Measurements from ENCODE around the gene PCED1A.

PCED1A gene

DNA sequence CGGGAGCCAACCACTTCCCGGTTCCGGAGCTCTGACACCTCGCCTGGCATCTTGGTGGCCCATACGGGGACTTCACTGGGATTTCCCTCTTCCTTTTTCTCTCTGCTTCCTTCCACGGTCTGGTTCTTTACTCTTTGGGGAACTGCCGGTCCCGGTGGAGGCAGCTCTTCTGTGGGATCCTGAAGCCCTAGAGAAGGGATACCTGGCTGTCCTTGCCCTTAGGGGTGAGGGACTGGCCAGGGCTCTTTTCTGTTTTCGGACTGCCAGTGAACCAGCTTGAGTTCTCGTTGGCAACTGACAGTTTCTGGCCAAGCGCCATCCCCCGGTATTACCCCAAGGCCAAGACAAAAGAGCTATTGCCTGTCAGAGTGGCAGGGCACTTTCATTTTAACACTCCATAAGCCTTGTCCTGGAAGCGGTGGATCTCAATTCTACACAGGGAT, 39.1 kb downstream of the PCED1A start:
- no peak for DNase-seq

DNA sequence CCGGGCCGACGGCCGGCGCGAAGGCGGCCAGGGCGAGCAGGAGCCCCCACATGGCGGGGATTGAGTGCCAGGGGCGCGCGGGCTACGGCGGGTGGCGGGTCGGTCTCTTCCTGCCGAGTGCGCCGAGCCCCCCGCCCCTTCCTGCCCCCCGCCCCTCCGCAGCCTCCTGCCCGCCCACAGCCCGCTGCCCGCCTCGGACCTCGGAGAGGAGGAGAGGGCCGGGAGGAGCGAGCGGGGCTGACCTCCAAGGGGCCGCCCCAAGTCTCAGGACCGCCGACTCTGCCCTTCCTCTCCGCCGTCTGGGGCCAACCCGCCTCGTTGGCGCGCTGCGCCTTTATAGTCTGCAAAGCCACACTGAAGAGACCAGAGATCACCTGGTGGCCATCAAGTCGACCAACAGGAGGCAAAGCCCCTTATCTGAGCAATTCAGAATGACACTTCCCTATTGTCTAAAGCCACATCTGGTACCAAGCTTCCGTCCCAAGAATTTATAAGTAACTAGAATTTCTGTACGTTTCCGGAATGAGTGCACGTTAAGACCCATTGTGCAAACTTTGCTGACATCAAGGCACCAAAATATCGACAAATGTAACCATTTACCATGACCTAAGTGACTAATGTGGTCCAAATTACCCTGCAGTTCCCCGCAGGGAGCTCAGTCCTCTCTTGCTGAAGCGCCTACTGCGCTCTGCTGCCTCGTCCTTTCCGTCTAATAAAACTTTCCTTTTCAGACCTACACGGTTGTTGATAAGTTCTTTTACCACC, 39.8 kb downstream of the PCED1A start, which contains the start of gene CPXM1:
Gene CPXM1 (minus strand): TSS at position 107 of the 765 bp plus-strand sequence. CDS start 55 bp downstream, at position 52.
- DNase-seq: no peak

DNA sequence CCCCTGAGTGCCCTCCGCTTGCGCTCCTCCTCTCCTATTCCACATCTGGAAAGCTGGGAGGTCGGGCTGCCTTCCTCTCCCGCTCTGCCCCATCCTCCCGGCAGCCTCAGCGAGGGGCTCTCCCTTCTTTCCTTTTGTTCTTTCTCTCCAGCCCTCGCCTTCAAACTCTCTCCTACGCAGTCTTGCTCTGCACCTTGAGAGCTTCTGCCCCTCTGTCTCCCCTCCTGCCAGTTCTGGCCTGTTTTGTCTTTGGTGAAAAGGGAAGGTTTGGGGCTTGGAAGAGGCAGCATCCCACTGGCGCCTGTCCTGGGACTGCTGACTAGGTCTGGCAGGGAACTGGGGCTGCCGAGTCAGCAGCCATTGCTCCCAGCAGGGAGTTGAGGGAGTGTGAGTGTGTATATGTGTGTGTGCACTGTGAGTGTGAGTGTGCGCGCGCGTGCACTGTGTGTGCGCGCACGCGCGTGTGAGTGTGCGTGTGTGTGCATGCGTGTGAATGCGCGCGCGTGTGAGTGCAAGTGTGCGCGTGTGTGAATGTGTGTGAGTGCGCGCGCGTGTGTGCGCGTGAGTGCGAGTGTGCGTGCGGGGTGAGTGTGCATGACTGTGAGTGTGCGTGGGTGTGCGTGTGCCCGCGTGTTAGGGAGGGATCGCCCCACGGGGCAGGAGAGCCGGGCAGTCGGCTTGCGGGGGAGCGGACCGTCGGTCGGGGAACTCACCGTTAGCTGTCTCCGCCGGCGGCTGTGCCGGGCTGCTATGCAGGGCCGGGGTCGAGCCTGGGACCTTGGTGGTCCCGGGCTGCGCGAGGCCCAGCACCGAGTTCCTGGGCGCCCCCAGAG, 40.6 kb downstream of the PCED1A start:
- DNase-seq: no peak

DNA sequence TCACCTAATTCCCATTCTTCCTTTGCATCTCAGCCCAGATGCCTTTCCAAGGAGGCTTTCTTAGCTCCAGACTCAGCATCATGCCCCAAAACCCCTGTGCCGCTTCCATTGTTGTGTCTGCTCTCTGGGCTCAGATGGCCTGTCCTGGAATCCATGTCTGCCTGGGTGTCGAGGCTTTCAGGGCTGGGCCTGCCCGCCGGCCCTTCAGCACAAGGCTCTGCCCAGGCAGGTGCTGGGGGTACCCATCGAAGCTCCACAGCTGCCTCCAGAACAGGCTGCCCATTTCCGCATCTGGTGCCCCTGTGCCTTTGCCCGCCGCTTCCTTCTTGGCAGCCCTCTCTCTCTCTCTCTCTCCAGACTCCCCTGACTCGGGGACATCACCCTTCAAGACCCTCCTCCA, 41.2 kb downstream of the PCED1A start:
- DNase-seq: no peak

DNA sequence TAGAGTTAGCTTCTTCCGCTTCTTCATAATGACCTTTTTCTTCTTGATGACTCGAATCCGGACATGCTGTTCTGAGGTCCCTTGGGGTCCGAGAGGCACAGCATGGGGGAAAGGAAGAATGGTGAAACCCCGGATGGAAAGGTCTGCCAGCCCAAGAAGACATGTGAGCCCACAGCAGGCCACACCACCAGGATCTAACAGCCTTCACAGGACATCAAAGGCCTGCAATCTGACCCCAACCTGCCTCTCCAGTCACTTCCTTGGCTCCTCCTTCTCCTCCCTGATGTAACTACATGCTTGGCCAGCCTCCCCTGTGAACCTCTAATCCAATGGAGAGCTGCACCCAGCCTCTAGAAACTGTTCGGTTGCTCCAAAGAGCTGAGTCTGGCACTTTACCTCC, 41.6 kb downstream of the PCED1A start:
- no peak for DNase-seq

DNA sequence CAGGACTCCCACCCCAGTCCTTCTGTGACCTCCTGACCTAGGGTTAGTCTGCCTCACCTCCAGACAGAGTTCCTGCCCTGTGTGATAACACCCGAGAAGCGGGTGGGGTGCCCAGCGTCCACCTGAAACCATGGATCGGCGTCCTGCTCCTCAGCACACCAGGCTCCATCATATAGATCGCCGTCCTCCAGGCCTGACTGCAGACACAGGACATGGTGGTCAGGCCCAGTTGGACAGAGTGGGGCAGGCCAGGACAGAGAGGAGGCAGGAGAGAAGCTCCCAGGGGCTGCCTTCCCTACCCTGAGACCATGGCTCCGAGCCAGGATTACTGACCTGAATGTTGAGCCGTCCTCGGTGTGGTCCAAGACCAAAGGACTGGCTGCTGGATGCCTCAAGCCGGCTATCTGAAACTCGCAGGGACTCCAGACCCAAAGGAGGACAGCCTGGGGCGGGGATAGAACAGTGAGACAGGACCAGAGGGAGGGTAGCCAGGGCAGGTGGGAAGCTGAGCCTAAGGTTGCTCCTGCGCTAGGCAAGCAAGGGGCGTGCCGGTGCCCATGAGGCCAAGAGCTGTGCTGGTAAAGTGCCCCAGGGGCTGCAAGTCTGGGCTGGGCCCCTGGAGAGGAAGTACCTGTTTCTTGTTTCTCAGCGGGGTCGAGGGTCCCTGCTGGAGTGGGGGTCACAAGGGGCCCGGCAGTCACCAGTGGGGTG, 42.2 kb downstream of the PCED1A start:
- DNase-seq: no peak

DNA sequence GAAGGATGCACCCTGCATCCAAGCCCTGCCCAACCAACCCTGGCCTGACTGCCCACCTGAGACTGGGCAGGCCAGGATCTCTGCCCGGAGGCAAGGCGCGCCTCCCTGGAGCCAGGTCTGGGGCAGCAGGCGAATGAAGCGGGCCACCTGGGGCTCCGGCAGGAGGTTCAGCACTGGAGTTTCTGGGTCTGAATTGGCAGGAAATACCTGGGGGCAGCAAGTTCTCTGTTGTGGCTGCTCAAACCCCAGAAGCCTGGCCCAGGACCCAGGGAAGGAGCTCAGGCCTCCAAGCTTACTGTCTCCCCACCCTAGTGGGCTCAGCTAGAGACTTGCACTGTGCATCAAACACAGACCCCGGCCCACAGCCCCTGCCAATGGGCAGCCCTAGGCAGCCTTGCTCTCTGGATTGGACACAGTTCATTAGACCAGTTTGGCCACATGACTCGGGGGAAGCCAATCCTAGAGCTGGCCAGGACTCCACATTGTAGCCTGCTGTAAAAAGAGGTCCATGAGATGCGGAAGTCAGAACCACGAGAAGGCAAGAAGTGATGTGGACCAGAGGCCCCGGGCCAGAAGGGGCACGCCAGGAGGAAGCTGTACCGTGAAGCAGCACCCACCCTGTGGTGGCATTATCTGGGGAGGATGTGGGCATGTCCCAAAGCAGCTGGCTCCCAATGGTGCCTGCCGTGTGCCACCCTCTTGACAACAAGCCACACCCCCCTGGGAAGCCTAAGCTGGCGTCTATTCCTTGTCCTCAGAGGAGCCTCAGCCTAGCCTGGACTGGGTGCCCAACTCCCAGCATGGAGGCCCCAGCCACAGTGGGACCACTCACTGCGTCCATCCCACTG, 43.1 kb downstream of the PCED1A start:
- no peak for DNase-seq

DNA sequence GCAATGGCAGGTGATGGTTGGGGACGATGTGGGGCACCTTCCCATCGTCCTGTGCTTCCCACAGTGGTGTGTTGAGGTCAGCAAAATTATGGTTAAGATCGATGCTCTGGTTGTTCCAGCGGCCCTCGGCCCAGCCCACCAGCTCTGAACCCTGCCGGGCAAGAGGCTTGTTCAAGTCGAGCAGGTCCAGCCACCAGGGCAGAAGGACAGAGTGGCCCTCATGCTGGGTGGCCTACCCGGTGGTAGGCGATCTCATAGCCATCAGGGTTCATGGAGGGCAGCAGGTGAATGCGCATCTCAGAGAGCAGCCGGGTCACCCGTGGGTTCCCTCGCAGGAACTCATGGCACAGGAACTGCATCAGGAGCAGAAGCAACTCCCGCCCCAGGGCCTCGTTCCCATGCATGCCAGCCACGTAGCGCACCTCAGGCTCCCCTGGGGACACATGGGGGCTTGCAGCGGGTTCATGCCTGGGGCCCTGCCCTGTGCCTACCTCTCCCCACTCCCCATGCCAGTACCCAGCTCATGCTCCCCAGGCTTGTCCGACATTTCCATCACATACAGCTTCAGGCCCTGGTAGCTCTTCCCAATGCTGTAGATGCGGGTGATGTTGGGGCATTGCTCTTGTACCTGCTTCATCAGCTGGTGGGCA, 44.3 kb downstream of the PCED1A start:
- DNase-seq: no peak

DNA sequence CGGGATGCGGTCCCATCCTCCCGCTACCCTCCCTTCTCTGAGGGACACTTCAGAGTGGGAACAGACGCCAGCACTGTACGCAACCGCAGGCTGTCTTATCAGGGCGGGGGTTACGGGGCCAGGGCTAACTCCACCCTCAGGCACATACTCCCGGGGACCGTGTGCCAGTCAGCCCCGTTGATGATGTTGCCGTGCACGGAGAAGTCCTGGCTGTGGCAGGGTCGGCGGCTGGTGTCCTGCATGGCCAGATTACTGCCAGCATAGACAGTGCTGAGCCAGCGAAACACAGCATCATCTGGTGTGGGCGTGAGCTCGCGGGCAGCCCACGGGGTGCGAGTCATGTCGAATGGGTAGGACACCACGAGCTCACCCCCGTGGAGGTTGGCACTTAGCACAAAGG, 45.0 kb downstream of the PCED1A start:
- DNase-seq: no peak

DNA sequence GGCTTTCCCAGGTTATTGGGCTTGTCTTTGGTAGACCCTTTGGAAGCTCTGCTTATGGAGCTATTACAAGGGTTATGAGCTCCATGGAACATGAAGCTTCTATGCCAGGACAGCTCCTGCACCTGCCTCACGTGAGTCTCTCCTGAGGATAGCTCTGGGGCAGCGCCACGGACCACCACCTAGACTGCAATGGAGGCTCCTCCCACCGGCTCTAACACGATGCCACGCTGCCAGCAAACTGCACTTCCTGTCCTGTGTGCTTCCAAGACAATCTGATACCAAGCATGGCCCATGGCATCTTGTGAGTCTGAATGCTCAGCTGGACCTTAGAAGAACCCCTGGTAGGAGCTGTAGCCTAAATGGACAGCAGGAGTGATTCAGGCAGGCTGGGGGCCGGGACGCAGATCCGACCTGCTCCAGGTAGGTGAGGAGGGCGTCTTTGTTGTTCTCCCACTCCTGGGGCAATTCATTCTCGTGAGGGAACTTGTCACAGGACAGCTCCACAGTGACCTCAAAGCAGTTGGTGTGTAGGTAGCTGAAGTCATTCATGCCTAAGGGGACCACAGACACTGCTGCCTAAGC, 45.5 kb downstream of the PCED1A start:
- no peak for DNase-seq

DNA sequence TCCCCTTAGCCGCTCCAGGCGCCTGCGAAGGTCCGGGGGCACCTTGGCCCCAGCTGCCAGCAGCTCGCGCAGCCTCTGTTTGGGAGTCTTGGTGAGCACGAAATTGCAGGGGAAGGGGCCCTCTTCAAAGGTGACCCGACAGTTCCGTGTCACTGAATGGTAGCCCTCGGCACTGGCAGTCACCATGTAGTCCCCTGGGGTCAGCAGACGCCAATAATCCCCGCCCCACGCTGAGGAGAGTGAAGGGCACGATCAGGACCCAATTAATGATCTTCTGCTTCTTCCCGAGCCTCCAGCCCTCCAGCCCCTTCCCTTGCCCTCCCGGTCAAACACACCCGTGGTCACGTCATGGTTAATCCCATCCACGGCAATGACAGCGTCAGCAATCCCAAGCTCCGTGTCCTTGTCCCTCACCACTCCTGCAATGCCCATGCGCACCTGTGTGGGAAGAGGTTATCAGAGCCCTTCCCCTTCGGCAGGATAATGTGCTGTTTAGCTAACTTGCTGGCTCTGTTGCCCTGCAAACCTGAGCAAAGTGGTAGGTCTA, 46.2 kb downstream of the PCED1A start:
- no peak for DNase-seq

DNA sequence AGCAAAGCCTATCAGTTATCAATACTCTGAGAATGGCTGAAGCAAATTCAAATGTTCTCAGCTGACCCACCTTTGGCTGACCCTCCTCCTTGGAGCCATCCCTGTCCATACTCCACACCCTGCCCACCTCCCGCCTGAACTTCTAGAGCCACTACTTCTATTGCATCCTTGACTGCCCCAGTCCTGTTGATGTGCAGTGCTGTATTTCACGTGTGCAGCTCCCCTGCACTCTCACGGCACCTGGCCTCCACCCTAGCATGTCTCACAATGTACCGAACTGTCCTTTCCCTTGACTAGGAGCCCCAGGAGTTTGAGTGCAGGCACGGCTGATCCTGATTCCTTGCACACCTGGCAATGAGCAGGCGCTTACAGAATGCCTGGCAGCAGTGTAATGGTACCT, 47.0 kb downstream of the PCED1A start:
- no peak for DNase-seq

Data from NCI-H226 (cell line).